MV-4-11 (cell line): Measurements from ENCODE around the gene DNM1L.

Source experiments
- DNase-seq: peaks from one replicate; lab custom pipeline; 2025; lab: John Stamatoyannopoulos, UW

Gene DNM1L

GRCh38 chr12:32756476-32757066 lies 77.5 kb downstream of the DNM1L start:
- DNase-seq, result no peak

GRCh38 chr12:32757157-32757556 lies 78.1 kb downstream of the DNM1L start:
- no peak for DNase-seq

GRCh38 chr12:32761716-32762115 lies 82.6 kb downstream of the DNM1L start:
- peak; percentile 78 for DNase-seq

- no peak for DNase-seq
Measured at GRCh38 chr12:32765906-32766305, 86.8 kb downstream of the DNM1L start.

GRCh38 chr12:32768518-32768917 lies 89.4 kb downstream of the DNM1L start:
- DNase-seq, result no peak

- no peak for DNase-seq
Measured at GRCh38 chr12:32770141-32770540, 91.0 kb downstream of the DNM1L start.

GRCh38 chr12:32773691-32774090 lies 94.6 kb downstream of the DNM1L start:
- no peak for DNase-seq

GRCh38 chr12:32776258-32776657 lies 97.2 kb downstream of the DNM1L start:
- no peak for DNase-seq

- DNase-seq, result no peak
Measured at GRCh38 chr12:32777159-32777558, 98.1 kb downstream of the DNM1L start.

GRCh38 chr12:32777691-32778175 lies 98.6 kb downstream of the DNM1L start:
- no peak for DNase-seq

GRCh38 chr12:32780071-32780470 lies 101.0 kb downstream of the DNM1L start:
- no peak for DNase-seq

GRCh38 chr12:32783029-32783428 lies 103.9 kb downstream of the DNM1L start:
- no peak for DNase-seq

GRCh38 chr12:32785557-32785956 lies 106.5 kb downstream of the DNM1L start:
- no peak for DNase-seq

GRCh38 chr12:32788405-32788804 lies 109.3 kb downstream of the DNM1L start:
- DNase-seq, result no peak

GRCh38 chr12:32789446-32789845 lies 110.3 kb downstream of the DNM1L start:
- DNase-seq, result no peak

GRCh38 chr12:32789916-32790315 lies 110.8 kb downstream of the DNM1L start:
- DNase-seq, result no peak

GRCh38 chr12:32794281-32794680 lies 115.2 kb downstream of the DNM1L start:
- no peak for DNase-seq
